ENCODE results near the gene GAS2L2. TPM values are rescaled to one million over a fixed set of nuclear protein-coding genes. Genes with fewer than 3 reads are reported as not detected.

The GAS2L2 gene
- total RNA-seq, 1 donor from 2014 or later: 0.27 TPM

DNA sequence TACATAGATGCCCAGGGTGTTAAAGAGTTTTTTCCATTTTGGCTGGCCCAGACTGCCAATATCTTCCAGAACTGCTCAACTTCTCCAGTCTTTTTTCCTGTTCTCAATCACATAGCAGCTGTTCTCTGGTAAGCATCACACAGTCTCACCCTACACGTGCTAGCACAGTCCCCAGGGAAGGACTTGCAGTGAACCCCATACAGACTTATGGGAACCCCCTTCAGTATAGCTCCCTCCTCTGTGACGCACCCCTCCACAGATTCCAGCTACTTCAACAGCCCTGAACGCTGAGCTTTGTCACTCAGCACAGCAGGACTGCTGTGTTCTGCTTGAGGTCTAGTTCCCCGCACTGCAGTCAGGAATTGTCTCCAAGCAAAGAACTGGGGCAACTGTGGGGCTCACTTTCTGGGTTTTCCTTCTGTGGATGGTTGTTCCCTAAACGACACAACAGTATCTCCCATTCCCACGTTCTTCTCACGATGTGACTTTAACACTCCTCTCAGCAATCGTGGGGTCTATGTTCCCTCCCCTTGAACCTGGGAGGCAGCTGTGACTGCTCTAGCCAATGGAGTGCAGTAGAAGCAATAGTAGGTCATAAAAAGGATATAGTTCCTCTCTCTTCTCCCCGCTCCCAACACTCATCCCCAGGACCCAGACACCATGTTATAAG, 38.8 kb upstream of the GAS2L2 start:
- Mint-ChIP-seq H3K9me3 (ENCODE audit: unreplicated experiment) (no peaks in the 10 kb centered on the region), H3K4me3 (ENCODE audit: unreplicated experiment) (no peak overlapping the region), H3K27ac (ENCODE audit: unreplicated experiment) (no peak overlapping the region), H3K36me3 (ENCODE audit: unreplicated experiment) (peaks cover 7% of the 10 kb centered on the region), H3K27me3 (ENCODE audit: unreplicated experiment) (peaks cover 30% of the 10 kb centered on the region), H3K4me1 (ENCODE audit: low read depth, unreplicated experiment) (peaks cover 2% of the 10 kb centered on the region)
- no peak for DNase-seq
- TF ChIP-seq, protein P1, sequence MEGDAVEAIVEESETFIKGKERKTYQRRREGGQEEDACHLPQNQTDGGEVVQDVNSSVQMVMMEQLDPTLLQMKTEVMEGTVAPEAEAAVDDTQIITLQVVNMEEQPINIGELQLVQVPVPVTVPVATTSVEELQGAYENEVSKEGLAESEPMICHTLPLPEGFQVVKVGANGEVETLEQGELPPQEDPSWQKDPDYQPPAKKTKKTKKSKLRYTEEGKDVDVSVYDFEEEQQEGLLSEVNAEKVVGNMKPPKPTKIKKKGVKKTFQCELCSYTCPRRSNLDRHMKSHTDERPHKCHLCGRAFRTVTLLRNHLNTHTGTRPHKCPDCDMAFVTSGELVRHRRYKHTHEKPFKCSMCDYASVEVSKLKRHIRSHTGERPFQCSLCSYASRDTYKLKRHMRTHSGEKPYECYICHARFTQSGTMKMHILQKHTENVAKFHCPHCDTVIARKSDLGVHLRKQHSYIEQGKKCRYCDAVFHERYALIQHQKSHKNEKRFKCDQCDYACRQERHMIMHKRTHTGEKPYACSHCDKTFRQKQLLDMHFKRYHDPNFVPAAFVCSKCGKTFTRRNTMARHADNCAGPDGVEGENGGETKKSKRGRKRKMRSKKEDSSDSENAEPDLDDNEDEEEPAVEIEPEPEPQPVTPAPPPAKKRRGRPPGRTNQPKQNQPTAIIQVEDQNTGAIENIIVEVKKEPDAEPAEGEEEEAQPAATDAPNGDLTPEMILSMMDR (IDR thresholded peaks at IDR 0.05; ENCODE audit: partially characterized antibody, unreplicated experiment): no peak

DNA sequence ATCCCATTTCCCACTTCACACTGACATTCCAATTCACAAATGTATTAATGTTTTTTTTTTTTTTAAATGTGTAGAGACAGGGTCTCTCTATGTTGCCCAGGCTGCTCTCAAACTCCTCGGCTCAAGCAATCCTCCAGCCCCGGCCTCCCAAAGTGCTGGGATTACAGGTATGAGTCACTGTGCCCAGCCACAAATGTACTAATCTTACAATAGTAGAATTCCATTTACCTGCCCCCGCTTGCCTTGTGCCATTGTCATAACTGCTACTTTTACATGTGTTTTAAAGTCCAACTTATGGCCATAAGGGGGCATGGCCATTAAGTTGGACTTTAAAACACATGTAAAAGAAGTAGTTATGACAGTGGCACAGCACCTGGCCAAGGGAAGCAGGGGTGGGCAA, 37.8 kb upstream of the GAS2L2 start:
- Mint-ChIP-seq H3K4me3 (ENCODE audit: unreplicated experiment) (no peak overlapping the region), H3K27ac (ENCODE audit: unreplicated experiment) (no peak overlapping the region), H3K4me1 (ENCODE audit: low read depth, unreplicated experiment) (peaks cover 3% of the 10 kb centered on the region), H3K27me3 (ENCODE audit: unreplicated experiment) (peaks cover 27% of the 10 kb centered on the region), H3K9me3 (ENCODE audit: unreplicated experiment) (no peaks in the 10 kb centered on the region), H3K36me3 (ENCODE audit: unreplicated experiment) (peaks cover under 1% of the 10 kb centered on the region)
- no peak for DNase-seq
- TF ChIP-seq, protein P1 (IDR thresholded peaks at IDR 0.05; ENCODE audit: partially characterized antibody, unreplicated experiment): no peak

DNA sequence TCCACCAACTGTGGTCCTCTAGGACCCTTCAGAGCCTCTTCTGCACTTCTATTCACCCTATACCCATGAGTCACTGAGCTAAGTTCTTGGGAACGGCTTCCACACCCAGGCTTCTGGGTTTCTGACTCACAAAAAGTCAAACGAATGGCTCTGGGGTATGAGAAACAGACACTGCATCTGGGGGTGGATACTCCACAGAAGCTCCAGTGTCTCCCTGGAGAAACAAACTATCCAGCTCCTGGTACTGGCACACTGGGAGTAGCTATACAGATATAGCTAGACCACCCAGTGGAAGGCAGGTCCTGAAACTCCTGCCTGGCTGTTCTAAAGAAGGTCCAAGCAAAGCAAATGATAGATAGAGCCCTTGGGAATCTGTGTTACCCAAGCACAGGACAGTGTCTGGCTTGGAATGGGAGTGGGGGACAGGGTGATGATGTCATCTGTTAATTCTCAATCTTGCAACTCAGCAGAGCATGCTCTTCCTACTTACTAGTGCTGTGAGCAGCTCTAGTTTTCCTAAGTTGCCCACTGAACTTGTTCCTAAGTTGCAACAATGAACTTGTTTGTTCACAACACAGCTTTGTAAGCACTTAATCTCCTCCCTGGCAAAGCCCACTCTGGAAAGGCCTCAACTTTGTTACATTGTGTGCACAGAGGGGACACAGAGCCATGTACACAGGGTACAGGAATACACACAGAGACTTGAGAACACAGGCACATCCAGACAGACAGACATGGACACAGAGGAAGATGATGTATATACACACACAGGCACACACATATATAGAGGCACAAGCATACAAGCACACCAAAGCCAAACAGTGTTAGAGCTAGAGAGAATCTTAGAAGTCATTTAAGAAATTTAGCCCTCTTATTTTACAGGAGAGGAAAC, 35.7 kb upstream of the GAS2L2 start:
- DNase-seq: no peak
- H3K9me3 Mint-ChIP-seq (ENCODE audit: unreplicated experiment): no peaks in the 10 kb centered on the region
- no peak overlapping the region for H3K27ac Mint-ChIP-seq (ENCODE audit: unreplicated experiment)
- no peak overlapping the region for H3K4me3 Mint-ChIP-seq (ENCODE audit: unreplicated experiment)
- H3K27me3 Mint-ChIP-seq (ENCODE audit: unreplicated experiment): peaks cover 15% of the 10 kb centered on the region
- H3K36me3 Mint-ChIP-seq (ENCODE audit: unreplicated experiment): no peaks in the 10 kb centered on the region
- H3K4me1 Mint-ChIP-seq (ENCODE audit: low read depth, unreplicated experiment): peaks cover 3% of the 10 kb centered on the region
- TF ChIP-seq, protein P1 (IDR thresholded peaks at IDR 0.05; ENCODE audit: partially characterized antibody, unreplicated experiment): no peak

DNA sequence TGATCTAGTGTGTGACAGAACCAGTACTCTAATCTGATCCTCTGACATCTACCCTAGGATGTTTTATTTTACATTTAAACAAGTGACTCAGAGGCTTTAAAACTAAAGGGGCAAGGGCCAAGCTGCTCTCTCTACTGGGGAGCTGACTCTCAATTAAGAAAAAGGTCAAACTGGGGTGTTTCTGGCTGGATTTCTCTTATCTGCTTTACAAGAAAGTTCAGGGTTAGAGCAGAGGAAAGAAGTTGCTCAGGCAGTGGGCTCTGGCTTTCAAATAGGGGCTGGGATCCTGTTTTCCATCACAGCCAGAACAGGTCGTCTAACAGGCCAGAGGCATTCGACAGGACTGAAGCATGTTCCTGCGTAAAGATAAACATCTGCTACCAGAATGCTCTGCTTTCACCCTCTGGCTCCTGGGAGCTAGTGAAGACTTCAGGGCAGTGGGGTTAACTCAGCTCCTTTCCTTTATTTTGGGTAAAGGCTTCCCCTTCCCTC, 33.9 kb upstream of the GAS2L2 start:
- Mint-ChIP-seq H3K4me3 (ENCODE audit: unreplicated experiment) (no peak overlapping the region), H3K36me3 (ENCODE audit: unreplicated experiment) (no peaks in the 10 kb centered on the region), H3K27me3 (ENCODE audit: unreplicated experiment) (peaks cover 5% of the 10 kb centered on the region), H3K27ac (ENCODE audit: unreplicated experiment) (no peak overlapping the region), H3K9me3 (ENCODE audit: unreplicated experiment) (no peaks in the 10 kb centered on the region), H3K4me1 (ENCODE audit: low read depth, unreplicated experiment) (peaks cover 3% of the 10 kb centered on the region)
- DNase-seq: no peak
- TF ChIP-seq, protein P1 (IDR thresholded peaks at IDR 0.05; ENCODE audit: partially characterized antibody, unreplicated experiment): no peak

Data from glutamatergic neuron (in vitro differentiated cells).